ENCODE results near the gene C19orf33. TPM values are rescaled to one million over a fixed set of nuclear protein-coding genes. Genes with fewer than 3 reads are reported as not detected.

C19orf33 gene
- total and polyA plus RNA-seq, 2 experiments from 2014 or later = 58.9 to 72.2 TPM

GRCh38 chr19:38310986-38311385 lies 6.9 kb downstream of the C19orf33 start:
- no peak overlapping the region for H3K4me3 Mint-ChIP-seq
- no peaks in the 10 kb centered on the region; the same call in 2 of the 3 replicates for H3K9me3 Mint-ChIP-seq
- H3K27ac Mint-ChIP-seq = no peak overlapping the region
- Histone ChIP-seq H3K4me3 (no peak overlapping the region), H2AFZ (no peak overlapping the region), H3K27ac (ENCODE audit: low read depth) (no peak overlapping the region), H3K4me1 (ENCODE audit: insufficient read depth) (peaks cover 5% of the 10 kb centered on the region; the same call in 1 of the 2 replicates), H3K4me2 (no peak overlapping the region), H3F3A (replicated peaks; ENCODE audit: low read depth) (peaks cover 4% of the 10 kb centered on the region), H3K27me3 (ENCODE audit: insufficient read depth) (no peaks in the 10 kb centered on the region), H3K36me3 (ENCODE audit: insufficient read depth) (0 out of 2 replicates have a peak, but pooled peaks cover 3% of the 10 kb centered on the region), H3K9me2 (ENCODE audit: insufficient read depth) (no peaks in the 10 kb centered on the region), H3K79me2 (replicated peaks; ENCODE audit: insufficient read depth) (peaks cover 14% of the 10 kb centered on the region; the same call in 1 of the 2 replicates), H4K20me1 (replicated peaks; ENCODE audit: insufficient read depth) (peaks cover 6% of the 10 kb centered on the region)
- TF ChIP-seq JUNB (IDR thresholded peaks at IDR 0.05; ENCODE audit: unreplicated experiment) = no peak
- no peak for TF ChIP-seq ZNF114 (CRISPR knock-in tag; IDR thresholded peaks at IDR 0.05)
- no peak for TF ChIP-seq NANOG (IDR thresholded peaks at IDR 0.05; ENCODE audit: borderline replicate concordance)
- no peak for TF ChIP-seq EZH2phosphoT487 (IDR thresholded peaks at IDR 0.05; ENCODE audit: unreplicated experiment)
- no peak for TF ChIP-seq STAT1 (IDR thresholded peaks at IDR 0.05; ENCODE audit: unreplicated experiment)
- TF ChIP-seq ZNF331 (CRISPR knock-in tag; IDR thresholded peaks at IDR 0.05; ENCODE audit: low read depth) = no peak
- TF ChIP-seq ZNF462 (CRISPR knock-in tag; IDR thresholded peaks at IDR 0.05) = no peak
- TF ChIP-seq CTCF (conservative IDR thresholded peaks at IDR 0.05; ENCODE audit: low read depth in 2 of 2) = no peak
- no peak for TF ChIP-seq CREB1 (CRISPR knock-in tag; IDR thresholded peaks at IDR 0.05; ENCODE audit: low read depth)
- no peak for ATAC-seq
- H3K27me3 Mint-ChIP-seq (ENCODE audit: insufficient read depth, low read depth, poor library complexity) = peaks cover 17% of the 10 kb centered on the region
- no peak for DNase-seq (ENCODE audit: low spot score)
- H3K4me1 Mint-ChIP-seq = peaks cover 10% of the 10 kb centered on the region
- H3K36me3 Mint-ChIP-seq (ENCODE audit: low read depth) = peaks cover 6% of the 10 kb centered on the region; the same call in 2 of the 3 replicates

All from GM23338 (cell line).